ENCODE results near the gene MARCHF10.

The MARCHF10 gene

DNA sequence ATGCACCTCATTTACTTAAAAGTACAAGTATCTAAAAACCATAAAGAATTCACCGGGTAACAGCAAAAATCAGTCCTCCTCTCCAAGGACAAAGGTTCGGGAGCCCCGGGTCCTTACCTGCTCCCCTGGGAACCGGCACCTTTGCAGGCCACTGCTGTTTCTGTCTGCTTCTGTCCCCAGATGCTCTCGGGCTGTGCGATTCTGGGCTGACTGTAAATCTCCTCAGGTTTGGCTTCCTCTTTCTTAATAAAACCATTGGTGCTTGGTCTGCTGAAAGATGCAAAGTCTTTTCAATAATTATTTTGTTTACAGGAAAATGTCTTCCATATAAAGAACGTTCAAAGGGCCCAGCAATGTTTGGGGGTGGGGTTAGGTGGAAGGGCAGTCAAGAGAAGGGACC, 63.9 kb downstream of the MARCHF10 start:
- no peak for TF ChIP-seq CTCF (IDR thresholded peaks at IDR 0.05)
- no peak overlapping the region for H3K4me3 ChIP-seq (ENCODE audit: low read depth, low read length)
- no peak overlapping the region for H2AFZ ChIP-seq
- H3K36me3 ChIP-seq (ENCODE audit: control insufficient read depth, insufficient read depth, low read length): no peaks in the 10 kb centered on the region
- no peaks in the 10 kb centered on the region for H3K9me3 ChIP-seq (ENCODE audit: control insufficient read depth, low read length)
- H3K9ac ChIP-seq: no peak overlapping the region
- H3K27me3 ChIP-seq (ENCODE audit: control insufficient read depth, insufficient read depth, low read length): no peaks in the 10 kb centered on the region
- H3K4me2 ChIP-seq (ENCODE audit: low read length): no peak overlapping the region
- no peaks in the 10 kb centered on the region for H3K4me1 ChIP-seq
- no peaks in the 10 kb centered on the region for H3K79me2 ChIP-seq
- no peak overlapping the region for H3K27ac ChIP-seq

DNA sequence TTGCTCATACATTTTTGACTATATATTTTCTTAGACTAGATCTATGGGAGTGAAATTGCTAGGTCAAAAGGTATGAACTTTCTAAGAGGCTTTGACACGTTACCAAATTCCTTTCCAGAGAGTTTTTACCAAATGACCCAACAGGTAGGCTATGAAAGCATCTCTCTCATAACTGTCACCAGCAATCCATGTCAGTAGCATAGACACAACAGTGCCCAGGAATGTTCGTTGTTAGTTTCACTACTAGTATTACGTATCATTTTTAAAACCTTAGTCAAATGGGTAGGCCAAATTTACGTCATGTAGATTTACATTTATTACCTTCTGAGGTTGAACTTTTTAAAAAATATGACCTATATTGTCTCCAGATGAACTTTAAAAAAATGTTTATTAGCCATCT, 66.8 kb downstream of the MARCHF10 start:
- no peaks in the 10 kb centered on the region for H3K79me2 ChIP-seq
- H3K27me3 ChIP-seq (ENCODE audit: control insufficient read depth, insufficient read depth, low read length): no peaks in the 10 kb centered on the region
- no peak overlapping the region for H2AFZ ChIP-seq
- no peaks in the 10 kb centered on the region for H3K9me3 ChIP-seq (ENCODE audit: control insufficient read depth, low read length)
- H3K36me3 ChIP-seq (ENCODE audit: control insufficient read depth, insufficient read depth, low read length): no peaks in the 10 kb centered on the region
- no peak overlapping the region for H3K4me2 ChIP-seq (ENCODE audit: low read length)
- H3K27ac ChIP-seq: no peak overlapping the region
- H3K4me1 ChIP-seq: no peaks in the 10 kb centered on the region
- H3K4me3 ChIP-seq (ENCODE audit: low read depth, low read length): no peak overlapping the region
- TF ChIP-seq CTCF (IDR thresholded peaks at IDR 0.05): no peak
- H3K9ac ChIP-seq: no peak overlapping the region

- Histone ChIP-seq H2AFZ (no peak overlapping the region), H3K27ac (no peak overlapping the region), H3K27me3 (ENCODE audit: control insufficient read depth, insufficient read depth, low read length) (no peaks in the 10 kb centered on the region), H3K9ac (no peak overlapping the region), H3K36me3 (ENCODE audit: control insufficient read depth, insufficient read depth, low read length) (no peaks in the 10 kb centered on the region), H3K4me2 (ENCODE audit: low read length) (no peak overlapping the region), H3K79me2 (no peaks in the 10 kb centered on the region), H3K4me3 (ENCODE audit: low read depth, low read length) (no peak overlapping the region), H3K9me3 (ENCODE audit: control insufficient read depth, low read length) (no peaks in the 10 kb centered on the region), H3K4me1 (peaks cover 7% of the 10 kb centered on the region)
- TF ChIP-seq CTCF (IDR thresholded peaks at IDR 0.05): no peak
These were observed 68.3 kb downstream of the MARCHF10 start for GRCh38 chr17:62739645-62740388.

DNA sequence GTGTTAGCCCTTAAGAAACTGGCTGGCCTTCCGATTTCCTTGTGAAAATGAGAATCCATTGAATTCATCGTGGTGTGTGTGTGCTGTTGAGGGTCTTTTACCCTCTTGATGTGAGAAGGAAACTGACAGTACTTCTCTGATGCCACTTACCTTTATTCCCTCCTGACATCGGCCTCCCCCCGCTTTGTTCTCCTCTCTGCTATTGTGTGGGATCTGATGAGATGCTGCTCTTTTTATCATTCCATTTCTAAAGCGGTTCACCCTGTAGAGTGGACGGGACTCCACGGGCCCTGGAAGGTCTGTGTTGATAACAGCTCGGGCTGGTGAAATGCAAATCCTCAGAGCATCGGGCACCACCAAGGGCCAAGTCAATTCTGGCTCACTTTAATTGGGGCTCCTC, 69.8 kb downstream of the MARCHF10 start:
- no peaks in the 10 kb centered on the region for H3K9me3 ChIP-seq (ENCODE audit: control insufficient read depth, low read length)
- H3K4me2 ChIP-seq (ENCODE audit: low read length): no peak overlapping the region
- no peak overlapping the region for H3K4me3 ChIP-seq (ENCODE audit: low read depth, low read length)
- H2AFZ ChIP-seq: no peak overlapping the region
- H3K9ac ChIP-seq: no peak overlapping the region
- peaks cover 8% of the 10 kb centered on the region for H3K4me1 ChIP-seq
- H3K79me2 ChIP-seq: no peaks in the 10 kb centered on the region
- TF ChIP-seq CTCF (IDR thresholded peaks at IDR 0.05): no peak
- H3K36me3 ChIP-seq (ENCODE audit: control insufficient read depth, insufficient read depth, low read length): no peaks in the 10 kb centered on the region
- no peak overlapping the region for H3K27ac ChIP-seq
- no peaks in the 10 kb centered on the region for H3K27me3 ChIP-seq (ENCODE audit: control insufficient read depth, insufficient read depth, low read length)

- Histone ChIP-seq H3K4me1 (peaks cover 8% of the 10 kb centered on the region), H2AFZ (no peak overlapping the region), H3K36me3 (ENCODE audit: control insufficient read depth, insufficient read depth, low read length) (no peaks in the 10 kb centered on the region), H3K4me2 (ENCODE audit: low read length) (no peak overlapping the region), H3K4me3 (ENCODE audit: low read depth, low read length) (no peak overlapping the region), H3K9me3 (ENCODE audit: control insufficient read depth, low read length) (no peaks in the 10 kb centered on the region), H3K27ac (no peak overlapping the region), H3K79me2 (no peaks in the 10 kb centered on the region), H3K9ac (no peak overlapping the region), H3K27me3 (ENCODE audit: control insufficient read depth, insufficient read depth, low read length) (no peaks in the 10 kb centered on the region)
- TF ChIP-seq CTCF (IDR thresholded peaks at IDR 0.05): no peak
These were observed 70.6 kb downstream of the MARCHF10 start for GRCh38 chr17:62737513-62737912.
